ENCODE measurements around the gene CDH4.

CDH4 gene

GRCh38 chr20:61436667-61437279, 184.7 kb downstream of the CDH4 start:
- Histone ChIP-seq H3K27ac (ENCODE audit: extremely low read depth, low read depth, low read length) (peak overlapping the region; percentile 89), H3K4me3 (ENCODE audit: low read depth, low read length) (no peak overlapping the region), H3K36me3 (ENCODE audit: control insufficient read depth in 2 of 2, insufficient read depth in 1 of 2, low read length in 2 of 2) (no peaks in the 10 kb centered on the region), H3K9me3 (ENCODE audit: control insufficient read depth, insufficient read depth, low read depth, low read length) (no peaks in the 10 kb centered on the region), H3K4me1 (ENCODE audit: control insufficient read depth, insufficient read depth, low read length) (peaks cover 39% of the 10 kb centered on the region)
- ChIA-PET POLR2A (no interaction called here), CTCF (interaction anchor here (0.6 kb wide), 1 partner anchor 1490 kb away, joined by 3 read pairs; no protein-coding TSS in a partner anchor)
- TF ChIP-seq KLF8 (tag by site-specific recombination; IDR thresholded peaks at IDR 0.05): 0 out of 2 replicates have a peak, but pooled peaks have one; percentile 61
- TF ChIP-seq ZNF280C (tag by site-specific recombination; IDR thresholded peaks at IDR 0.05): no peak
- TF ChIP-seq KLF7 (tag by site-specific recombination; IDR thresholded peaks at IDR 0.05; ENCODE audit: borderline replicate concordance): no peak
- no peak for TF ChIP-seq ZNF18 (tag by site-specific recombination; IDR thresholded peaks at IDR 0.05)
- TF ChIP-seq ZNF335 (tag by site-specific recombination; conservative IDR thresholded peaks at IDR 0.05): peak; percentile 49; the same call in 1 of the 2 replicates
- TF ChIP-seq ZNF555 (tag by site-specific recombination; conservative IDR thresholded peaks at IDR 0.05): no peak
- TF ChIP-seq ZNF354C (tag by site-specific recombination; IDR thresholded peaks at IDR 0.05; ENCODE audit: borderline replicate concordance, low read depth): no peak
- peak; percentile 17; the same call in 1 of the 2 replicates for TF ChIP-seq ZBTB10 (tag by site-specific recombination; IDR thresholded peaks at IDR 0.05)
- TF ChIP-seq ZNF513 (tag by site-specific recombination; IDR thresholded peaks at IDR 0.05): no peak
- 0 out of 2 replicates have a peak, but pooled peaks have one; percentile 33 for TF ChIP-seq ZSCAN30 (tag by site-specific recombination; IDR thresholded peaks at IDR 0.05)
- TF ChIP-seq ZNF560 (tag by site-specific recombination; IDR thresholded peaks at IDR 0.05; ENCODE audit: borderline replicate concordance): no peak
- TF ChIP-seq HOXA7 (CRISPR knock-in tag; IDR thresholded peaks at IDR 0.05; ENCODE audit: borderline replicate concordance): no peak
- no peak for TF ChIP-seq BCL6B (tag by site-specific recombination; IDR thresholded peaks at IDR 0.05)
- TF ChIP-seq ZNF747 (tag by site-specific recombination; IDR thresholded peaks at IDR 0.05): no peak
- TF ChIP-seq ZNF16 (tag by site-specific recombination; IDR thresholded peaks at IDR 0.05; ENCODE audit: low read depth): no peak
- no peak for TF ChIP-seq ZNF571 (tag by site-specific recombination; IDR thresholded peaks at IDR 0.05)
- TF ChIP-seq ZNF433 (tag by site-specific recombination; IDR thresholded peaks at IDR 0.05; ENCODE audit: low read depth): no peak
- TF ChIP-seq INSM2 (tag by site-specific recombination; IDR thresholded peaks at IDR 0.05): peak; percentile 84
- 0 out of 2 replicates have a peak, but pooled peaks have one; percentile 34 for TF ChIP-seq KLF1 (tag by site-specific recombination; IDR thresholded peaks at IDR 0.05)
- no peak for TF ChIP-seq ZNF654 (tag by site-specific recombination; IDR thresholded peaks at IDR 0.05; ENCODE audit: low read depth)
- TF ChIP-seq TSHZ1 (tag by site-specific recombination; IDR thresholded peaks at IDR 0.05; ENCODE audit: borderline replicate concordance): 0 out of 2 replicates have a peak, but pooled peaks have one; percentile 22
